HEK293 (cell line): ENCODE data around the gene IPO13.
A peak's percentile ranks its signal among the peaks of the same experiment; 100 is the strongest.

Experiments
- CTCF ChIA-PET: fragments of 350-600 bp; formaldehyde crosslinking; extraction: SDS; loops from one replicate; lab custom pipeline; 2021; ENCODE audit warnings: antibody characterized with exemption; lab: Yijun Ruan, JAX
- POLR2A ChIA-PET: fragments of 300-600 bp; formaldehyde crosslinking; extraction: SDS; loops from one replicate; lab custom pipeline; 2020; ENCODE audit warnings: antibody characterized with exemption, inconsistent platforms; lab: Yijun Ruan, JAX
- H3K27ac ChIP-seq: fragments of 200-500 bp; sonication (Bioruptor generic); 2 replicates; pipeline ENCODE4 v1.5.1; 2014; ENCODE audit warnings: low read depth, low read length, control low read depth, inconsistent platforms; ENCODE audit errors: extremely low read depth
- H3K36me3 ChIP-seq, 2 experiments: fragments of 200-500 bp in 1 of 2; sonication (Bioruptor generic) in 1 of 2; 1 replicate in 1 of 2; 2 replicates in 1 of 2; pipeline ENCODE4 v1.5.1; 2014 to 2017; ENCODE audit warnings: inconsistent platforms in 2 of 2, low read length in 2 of 2; ENCODE audit not compliant: control insufficient read depth in 2 of 2, insufficient read depth in 1 of 2
- H3K4me1 ChIP-seq: fragments of 200-500 bp; sonication (Bioruptor generic); 2 replicates; pipeline ENCODE4 v1.5.1; 2014; ENCODE audit warnings: mild to moderate bottlenecking, low read length, inconsistent platforms; ENCODE audit not compliant: control insufficient read depth, insufficient read depth
- H3K4me3 ChIP-seq: 2 replicates; pipeline ENCODE4 v1.5.1; 2011; ENCODE audit warnings: low read depth, mild to moderate bottlenecking, control low read depth, low read length, moderate library complexity
- H3K9me3 ChIP-seq: fragments of 200-500 bp; sonication (Bioruptor generic); 2 replicates; pipeline ENCODE4 v1.5.1; 2014; ENCODE audit warnings: low read depth, low read length, inconsistent platforms; ENCODE audit not compliant: control insufficient read depth, insufficient read depth
- GFI1B ChIP-seq: fragments of 450-650 bp; formaldehyde crosslinking; IDR thresholded peaks from 2 replicates; pipeline ENCODE4 v1.5.1; 2016; ENCODE audit warnings: missing biosample characterization, missing genetic modification characterization
- HOXD13 ChIP-seq: sonication (generic); formaldehyde crosslinking; IDR thresholded peaks from 2 replicates; pipeline ENCODE4 v1.8.0; 2022; ENCODE audit warnings: missing genetic modification reagents, borderline replicate concordance
- PRDM10 ChIP-seq: fragments of 450-650 bp; formaldehyde crosslinking; IDR thresholded peaks from 2 replicates; pipeline ENCODE4 v1.5.1; 2016; ENCODE audit warnings: missing biosample characterization, missing genetic modification characterization
- REST ChIP-seq: fragments of 450-650 bp; formaldehyde crosslinking; IDR thresholded peaks from 2 replicates; pipeline ENCODE4 v1.5.1; 2016; ENCODE audit warnings: missing biosample characterization, missing genetic modification characterization
- YY2 ChIP-seq: fragments of 450-650 bp; formaldehyde crosslinking; IDR thresholded peaks from 2 replicates; pipeline ENCODE4 v1.5.1; 2016; ENCODE audit warnings: missing biosample characterization, missing genetic modification characterization
- ZBTB21 ChIP-seq: fragments of 450-650 bp; formaldehyde crosslinking; IDR thresholded peaks from 2 replicates; pipeline ENCODE4 v1.5.1; 2017; ENCODE audit warnings: missing biosample characterization, missing genetic modification characterization
- ZNF138 ChIP-seq: fragments of 450-650 bp; formaldehyde crosslinking; IDR thresholded peaks from 2 replicates; pipeline ENCODE4 v1.5.1; 2016; ENCODE audit warnings: missing biosample characterization, missing genetic modification characterization, borderline replicate concordance
- ZNF362 ChIP-seq: fragments of 450-650 bp; formaldehyde crosslinking; IDR thresholded peaks from 2 replicates; pipeline ENCODE4 v1.5.1; 2016; ENCODE audit warnings: missing biosample characterization, missing genetic modification characterization

Gene IPO13

GRCh38 chr1:43968348-43968948 is 21.7 kb downstream of the IPO13 start (continued):
- TF ChIP-seq ZNF362 (tag by site-specific recombination) (no peak), HOXD13 (CRISPR knock-in tag) (no peak), GFI1B (tag by site-specific recombination) (no peak), YY2 (tag by site-specific recombination) (no peak), ZBTB21 (no peak)
- TF ChIP-seq, all 188 proteins: peak for 2

- H3K4me3 ChIP-seq: peak overlapping the region; percentile 11; the same call in 1 of the 2 replicates
Observed at GRCh38 chr1:43969416-43969745, 22.6 kb downstream of the IPO13 start.

More at GRCh38 chr1:43969416-43969745, 22.6 kb downstream of the IPO13 start:
- Histone ChIP-seq H3K27ac (no peak overlapping the region), H3K4me1 (no peaks in the 10 kb centered on the region), H3K36me3 (peaks cover 0 to 65% of the 10 kb centered on the region in 2 experiments; a peak in 1 of 3 replicates), H3K9me3 (no peaks in the 10 kb centered on the region)
- peak; percentile 47 for TF ChIP-seq PRDM10 (tag by site-specific recombination)
- TF ChIP-seq ZNF138 (tag by site-specific recombination): no peak
- 0 out of 2 replicates have a peak, but pooled peaks have one; percentile 32 for TF ChIP-seq REST (tag by site-specific recombination)
- POLR2A ChIA-PET: interaction anchor here (0.7 to 1.0 kb wide), 4 partner anchors 9 to 100 kb away, joined by 3 to 4 read pairs (median 4); no protein-coding TSS in a partner anchor
- CTCF ChIA-PET: interaction anchor here (0.6 to 1.1 kb wide), 3 partner anchors 12 to 206 kb away, joined by 3 to 4 read pairs (median 4); no protein-coding TSS in a partner anchor
